B cell (primary cell): ENCODE measurements around the gene GRM2. TPM values are rescaled to one million over a fixed set of nuclear protein-coding genes. Genes with fewer than 3 reads are reported as not detected.

Experiments used
- ATAC-seq: fragments of 200-7000 bp; cut with Tn5 transposase; one replicate; pipeline ENCODE4 v1.10.0; 2021; ENCODE audit warnings: low read depth, mild to moderate bottlenecking, moderate number of reproducible peaks, moderate library complexity
- CTCF ChIA-PET: fragments of 350-600 bp; sonication (Branson Sonifier 250); formaldehyde crosslinking; loops from one replicate; lab custom pipeline; 2021; ENCODE audit warnings: antibody characterized with exemption, inconsistent platforms; lab: Charles Lee
- POLR2A ChIA-PET: fragments of 350-600 bp; sonication (Branson Sonifier 250); formaldehyde crosslinking; loops from one replicate; lab custom pipeline; 2021; ENCODE audit warnings: antibody characterized with exemption; lab: Charles Lee
- DNase-seq: peaks from one replicate; pipeline ENCODE4 v3.0.0; 2013
- H2AFZ ChIP-seq: 2 replicates; pipeline ENCODE4 v1.6.1; 2012; ENCODE audit warnings: mild to moderate bottlenecking, low read depth, low read length; ENCODE audit not compliant: insufficient read depth, poor library complexity, severe bottlenecking
- H3K27ac ChIP-seq, 2 donors: 1 replicate in 1 of 2; 2 replicates in 1 of 2; pipeline ENCODE4 v1.5.1; 2012 to 2013; ENCODE audit warnings: low read length in 2 of 2, mild to moderate bottlenecking in 2 of 2, moderate library complexity in 1 of 2
- H3K27me3 ChIP-seq, 4 experiments: fragments of 200-600 bp in 1 of 4; sonication (generic) in 1 of 4; replicated peaks in 1 of 4; 1 replicate in 2 of 4; 2 replicates in 2 of 4; pipeline versions ENCODE4 v1.6.1 to v1.7.0; 2013 to 2016; ENCODE audit warnings: low read length in 3 of 4, mild to moderate bottlenecking in 2 of 4, mixed read lengths in 1 of 4, moderate library complexity in 1 of 4; ENCODE audit not compliant: insufficient read depth in 4 of 4, control insufficient read depth in 3 of 4; ENCODE audit errors: control extremely low read depth in 1 of 4
- H3K36me3 ChIP-seq, 2 experiments: replicated peaks in 1 of 2; 1 replicate in 1 of 2; 2 replicates in 1 of 2; pipeline versions ENCODE4 v1.6.1 to v1.7.1; 2013; ENCODE audit warnings: low read length in 1 of 2; ENCODE audit not compliant: insufficient read depth in 2 of 2, control insufficient read depth in 1 of 2; ENCODE audit errors: control extremely low read depth in 1 of 2, extremely low read depth in 1 of 2
- H3K4me1 ChIP-seq, 2 donors: fragments of 200-600 bp in 1 of 2; sonication (generic) in 1 of 2; 1 replicate in 1 of 2; 2 replicates in 1 of 2; pipeline versions ENCODE4 v1.5.1 to v1.6.1; 2013 to 2017; ENCODE audit warnings: low read length in 2 of 2; ENCODE audit not compliant: control insufficient read depth in 2 of 2, insufficient read depth in 2 of 2
- H3K4me2 ChIP-seq: replicated peaks from 2 replicates; pipeline ENCODE3; 2012; ENCODE audit warnings: mild to moderate bottlenecking, low read depth, low read length; ENCODE audit not compliant: poor library complexity, severe bottlenecking
- H3K4me3 ChIP-seq, 5 experiments: fragments of 200-600 bp in 1 of 5; sonication (generic) in 1 of 5; 1 replicate in 3 of 5; 2 replicates in 2 of 5; pipeline versions ENCODE4 v1.5.1 to v1.7.0; 2011 to 2016; ENCODE audit warnings: low read length in 4 of 5, mild to moderate bottlenecking in 4 of 5, low read depth in 2 of 5, control low read depth in 1 of 5, moderate library complexity in 1 of 5; ENCODE audit not compliant: insufficient read depth in 1 of 5; ENCODE audit errors: control extremely low read depth in 1 of 5, extremely low read depth in 1 of 5
- H3K79me2 ChIP-seq: fragments of 200-600 bp; sonication (generic); one replicate; pipeline ENCODE4 v1.6.0; 2016; ENCODE audit warnings: low read length; ENCODE audit not compliant: control insufficient read depth, insufficient read depth
- H3K9ac ChIP-seq: fragments of 200-600 bp; sonication (generic); 2 replicates; pipeline ENCODE4 v1.6.1; 2017; ENCODE audit warnings: mild to moderate bottlenecking, low read length, moderate library complexity
- H3K9me3 ChIP-seq, 3 donors: one replicate each; pipeline versions ENCODE4 v1.6.1 to v1.7.1; 2013; ENCODE audit warnings: low read length in 2 of 3; ENCODE audit not compliant: control insufficient read depth in 2 of 3, insufficient read depth in 1 of 3; ENCODE audit errors: control extremely low read depth in 1 of 3
- H4K20me1 ChIP-seq: 2 replicates; pipeline ENCODE4 v1.6.0; 2012; ENCODE audit warnings: mild to moderate bottlenecking, low read length; ENCODE audit not compliant: insufficient read depth, control insufficient read depth, poor library complexity, severe bottlenecking
- H3K27ac Mint-ChIP-seq: one replicate; pipeline ENCODE4 v1.8.0; 2021; ENCODE audit warnings: mixed read lengths
- H3K27me3 Mint-ChIP-seq: one replicate; pipeline ENCODE4 v1.8.0; 2021; ENCODE audit warnings: mixed read lengths
- H3K4me1 Mint-ChIP-seq: one replicate; pipeline ENCODE4 v1.8.0; 2021; ENCODE audit warnings: mixed read lengths
- H3K4me3 Mint-ChIP-seq: one replicate; pipeline ENCODE4 v1.8.0; 2021; ENCODE audit warnings: mixed read lengths
- H3K9me3 Mint-ChIP-seq: one replicate; pipeline ENCODE4 v1.8.0; 2022; ENCODE audit warnings: mixed read lengths; ENCODE audit not compliant: insufficient read depth
- EZH2 ChIP-seq: IDR thresholded peaks from 2 replicates; pipeline ENCODE4 v1.6.1; 2012; ENCODE audit warnings: borderline replicate concordance, low read depth, mild to moderate bottlenecking, moderate library complexity, low read length; ENCODE audit not compliant: insufficient read depth, poor library complexity, severe bottlenecking
- WGBS: methylation state at CpG from one replicate; pipeline ENCODE4 v1.1.5; 2013; ENCODE audit warnings: missing lambda C conversion rate; ENCODE audit not compliant: insufficient coverage; 5-methylcytosine and 5-hydroxymethylcytosine counted together
- intact Hi-C: fragments of 100-400 bp; cut with micrococcal nuclease; formaldehyde crosslinking; loops from one replicate; pipeline ENCODE4 v1.10.0; 2022
- polyA plus RNA-seq: library from polyadenylated mRNA; depleted of rRNA; stranded (reverse); fragments of >200 nt; gene quantifications from 2 replicates; pipeline ENCODE4 v1.2.3, GENCODE V29; 2012
- total RNA-seq, 2 donors: library from RNA; stranded (reverse); fragments of 120-200 nt in 1 of 2; gene quantifications; 1 replicate in 1 of 2; 2 replicates in 1 of 2; pipeline versions ENCODE4 v1.2.3 to v1.2.4, GENCODE V29; 2013 to 2022
- TF ChIP-seq, protein P1 (sequence below): fragments of 200-600 bp; IDR thresholded peaks from one replicate; pipeline ENCODE4 v1.8.0; 2022; ENCODE audit warnings: antibody characterized with exemption, mild to moderate bottlenecking

GRM2 gene
- total and polyA plus RNA-seq, 2 donors (not counting 1 experiment from before 2014, with no cell fraction given) = 0.86 to 2.8 TPM

DNA sequence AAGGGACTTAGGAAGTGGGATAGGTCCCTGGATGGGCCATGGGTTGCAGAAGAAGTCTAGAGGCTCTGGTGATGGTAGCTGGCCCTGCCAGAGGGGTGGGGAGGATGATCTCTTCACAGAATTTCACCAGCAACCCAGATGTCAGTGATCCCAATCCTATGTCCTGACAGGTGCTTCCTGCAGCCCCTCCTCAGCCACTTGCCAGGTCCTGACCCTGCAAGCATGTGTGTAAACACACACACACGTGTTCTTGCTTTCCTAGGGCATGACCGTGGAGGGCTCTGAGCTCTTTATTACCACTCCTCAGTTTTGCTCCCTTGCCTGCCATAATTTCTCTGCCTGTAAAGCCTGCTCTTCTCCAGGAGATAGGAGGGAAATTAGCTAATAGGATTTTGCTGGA is 23.3 kb upstream of the GRM2 start:
- no peak overlapping the region for H3K27ac Mint-ChIP-seq
- no peak overlapping the region for H3K4me2 ChIP-seq
- peaks cover 68 to 90% of the 10 kb centered on the region in 2 donors for H3K4me1 ChIP-seq

More for the DNA sequence above, 23.3 kb upstream of the GRM2 start:
- no peak overlapping the region for H3K27ac ChIP-seq
- H3K36me3 ChIP-seq = peaks cover 0 to 51% of the 10 kb centered on the region in 2 experiments
- H3K9me3 ChIP-seq = no peaks in the 10 kb centered on the region
- H3K4me3 ChIP-seq = no peak overlapping the region
- WGBS = 54% methylated on average over 2 of the region's 2 CpGs
- H3K79me2 ChIP-seq = peaks cover 61% of the 10 kb centered on the region
- H3K9me3 Mint-ChIP-seq = no peaks in the 10 kb centered on the region
- intact Hi-C loops = loop anchor here (5.0 kb wide), 1 partner anchor 259 kb away; the partner anchor contains the start of genes PARP3 and RRP9
- no peak overlapping the region for H3K9ac ChIP-seq
- ChIA-PET POLR2A (no interaction called here), CTCF (interaction anchor here (1.0 to 8.0 kb wide), 3 partner anchors 14 to 294 kb away, joined by 5 to 220 read pairs (median 167); partner anchors contain the start of genes DCAF1 and TEX264)
- ATAC-seq = no peak
- H2AFZ ChIP-seq = no peak overlapping the region
- H4K20me1 ChIP-seq = peaks cover 5% of the 10 kb centered on the region
- H3K4me3 Mint-ChIP-seq = no peak overlapping the region
- no peaks in the 10 kb centered on the region for H3K27me3 ChIP-seq
- no peak for DNase-seq
- no peaks in the 10 kb centered on the region for H3K27me3 Mint-ChIP-seq
- H3K4me1 Mint-ChIP-seq = peaks cover 81% of the 10 kb centered on the region
- TF ChIP-seq EZH2 = no peak
- TF ChIP-seq, protein P1, sequence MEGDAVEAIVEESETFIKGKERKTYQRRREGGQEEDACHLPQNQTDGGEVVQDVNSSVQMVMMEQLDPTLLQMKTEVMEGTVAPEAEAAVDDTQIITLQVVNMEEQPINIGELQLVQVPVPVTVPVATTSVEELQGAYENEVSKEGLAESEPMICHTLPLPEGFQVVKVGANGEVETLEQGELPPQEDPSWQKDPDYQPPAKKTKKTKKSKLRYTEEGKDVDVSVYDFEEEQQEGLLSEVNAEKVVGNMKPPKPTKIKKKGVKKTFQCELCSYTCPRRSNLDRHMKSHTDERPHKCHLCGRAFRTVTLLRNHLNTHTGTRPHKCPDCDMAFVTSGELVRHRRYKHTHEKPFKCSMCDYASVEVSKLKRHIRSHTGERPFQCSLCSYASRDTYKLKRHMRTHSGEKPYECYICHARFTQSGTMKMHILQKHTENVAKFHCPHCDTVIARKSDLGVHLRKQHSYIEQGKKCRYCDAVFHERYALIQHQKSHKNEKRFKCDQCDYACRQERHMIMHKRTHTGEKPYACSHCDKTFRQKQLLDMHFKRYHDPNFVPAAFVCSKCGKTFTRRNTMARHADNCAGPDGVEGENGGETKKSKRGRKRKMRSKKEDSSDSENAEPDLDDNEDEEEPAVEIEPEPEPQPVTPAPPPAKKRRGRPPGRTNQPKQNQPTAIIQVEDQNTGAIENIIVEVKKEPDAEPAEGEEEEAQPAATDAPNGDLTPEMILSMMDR = no peak
